IPS-18c (cell line): ENCODE data around the gene FAM20C.

Experiments
- H3K4me3 ChIP-seq: 2 replicates; pipeline ENCODE4 v1.7.0; 2013; ENCODE audit warnings: low read depth, mild to moderate bottlenecking, low read length, moderate library complexity; ENCODE audit not compliant: insufficient read depth
- H3K9me3 ChIP-seq: one replicate; pipeline ENCODE4 v1.6.1; 2013; ENCODE audit warnings: mild to moderate bottlenecking, low read length, moderate library complexity; ENCODE audit not compliant: control insufficient read depth, insufficient read depth

Gene FAM20C

DNA sequence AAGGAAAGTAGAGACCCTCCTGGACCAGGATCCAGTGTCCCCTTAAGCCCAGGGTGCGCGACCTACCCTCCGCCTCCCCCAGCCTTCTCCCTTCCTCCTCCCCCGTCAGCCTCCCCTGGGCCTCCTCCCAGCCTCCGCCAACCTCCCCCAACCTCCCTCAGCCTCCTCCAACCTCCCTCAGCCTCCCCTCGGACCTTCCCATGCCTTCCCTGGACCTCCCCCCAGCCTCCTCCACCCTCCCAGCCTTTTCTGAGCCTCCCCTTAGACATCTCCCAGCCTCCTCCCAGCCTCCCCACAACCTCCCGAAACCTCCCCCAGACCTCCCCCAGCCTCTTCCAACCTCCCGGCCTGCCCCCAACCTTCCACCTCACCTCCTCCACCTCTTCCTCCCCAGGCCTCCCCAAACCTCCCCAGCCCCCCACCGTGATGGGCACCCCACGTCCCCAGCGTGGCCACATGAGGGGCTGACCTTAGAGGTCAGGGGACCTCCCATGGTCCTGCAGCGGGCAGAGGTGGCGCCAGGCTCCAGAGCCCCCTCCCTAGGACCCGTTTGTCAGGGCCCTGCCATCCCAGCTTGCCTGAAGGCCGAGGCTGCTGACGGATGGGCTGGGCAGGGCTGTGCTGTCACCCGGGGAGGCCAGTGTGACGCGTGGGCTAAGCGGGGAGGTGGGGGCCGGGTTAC is 18.8 kb downstream of the FAM20C start:
- Histone ChIP-seq H3K9me3 (peaks cover 2% of the 10 kb centered on the region), H3K4me3 (no peak overlapping the region)

DNA sequence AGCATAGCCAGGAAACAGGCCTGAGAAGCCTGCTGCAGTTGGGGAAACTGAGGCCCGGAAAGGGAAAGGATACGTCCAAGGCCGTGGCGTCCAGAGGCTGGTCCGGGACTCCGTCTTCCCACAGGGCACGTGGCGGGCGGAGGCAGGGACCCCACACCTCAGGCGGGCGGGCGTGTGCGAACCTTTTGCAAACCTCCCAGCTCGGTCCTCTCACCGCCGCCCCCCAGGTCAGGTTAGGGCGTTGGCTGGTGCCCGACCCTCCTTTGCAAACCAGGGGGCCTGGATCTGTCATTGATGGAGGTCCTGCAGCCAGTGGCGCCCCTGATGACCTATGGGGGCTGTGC is 19.3 kb downstream of the FAM20C start:
- Histone ChIP-seq H3K9me3 (peaks cover 2% of the 10 kb centered on the region), H3K4me3 (no peak overlapping the region)

DNA sequence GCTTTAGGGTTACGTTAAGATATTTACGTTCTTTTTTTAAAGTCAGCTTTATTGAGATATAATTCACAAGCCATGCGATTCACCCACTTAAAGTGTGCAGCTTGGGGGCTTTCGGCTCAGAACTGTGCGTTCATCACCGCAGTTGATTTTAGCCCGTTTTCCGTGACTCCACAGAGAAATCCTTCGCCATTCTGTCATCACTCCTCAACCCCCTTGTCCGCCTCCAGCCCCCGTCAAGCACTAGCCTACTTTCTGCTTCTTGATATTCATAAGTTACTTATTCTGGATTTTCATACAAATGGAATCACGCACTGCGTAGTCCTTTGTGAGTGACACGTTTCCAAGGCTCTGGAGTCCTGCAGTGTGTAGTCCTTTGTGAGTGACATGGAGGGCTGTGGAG is 20.4 kb downstream of the FAM20C start:
- peaks cover 2% of the 10 kb centered on the region for H3K9me3 ChIP-seq

DNA sequence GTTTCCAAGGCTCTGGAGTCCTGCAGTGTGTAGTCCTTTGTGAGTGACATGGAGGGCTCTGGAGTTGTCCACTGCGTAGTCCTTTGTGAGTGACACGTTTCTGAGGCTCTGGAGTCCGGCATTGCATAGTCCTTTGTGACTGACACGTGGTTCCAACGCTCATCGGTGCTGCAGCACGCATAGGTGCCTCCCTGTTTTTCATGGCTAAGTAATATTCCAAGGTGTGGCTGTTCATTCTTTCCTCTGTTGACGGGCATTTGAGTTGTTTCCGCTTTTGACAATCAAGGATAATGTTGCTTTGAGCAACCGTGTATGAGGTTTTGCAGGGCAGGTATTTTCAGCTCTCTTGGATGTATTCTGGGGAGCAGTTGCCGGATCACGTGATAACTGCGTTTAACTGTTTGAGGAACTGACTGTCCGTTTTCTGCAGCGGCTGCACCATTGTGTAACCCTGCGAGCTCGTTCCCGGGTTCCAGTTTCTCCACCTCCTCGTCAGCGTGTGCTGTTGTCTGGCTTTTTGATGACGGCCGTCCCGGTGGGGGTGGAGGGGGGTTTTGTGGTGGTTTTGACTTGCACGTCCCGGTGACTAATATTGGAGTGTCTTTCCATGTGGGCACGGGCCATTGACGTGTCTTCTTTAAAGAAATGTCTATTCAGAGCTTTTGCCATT is 21.1 kb downstream of the FAM20C start:
- Histone ChIP-seq H3K9me3 (peaks cover 2% of the 10 kb centered on the region), H3K4me3 (no peak overlapping the region)

More for the DNA sequence above, 20.4 kb downstream of the FAM20C start:
- no peak overlapping the region for H3K4me3 ChIP-seq

DNA sequence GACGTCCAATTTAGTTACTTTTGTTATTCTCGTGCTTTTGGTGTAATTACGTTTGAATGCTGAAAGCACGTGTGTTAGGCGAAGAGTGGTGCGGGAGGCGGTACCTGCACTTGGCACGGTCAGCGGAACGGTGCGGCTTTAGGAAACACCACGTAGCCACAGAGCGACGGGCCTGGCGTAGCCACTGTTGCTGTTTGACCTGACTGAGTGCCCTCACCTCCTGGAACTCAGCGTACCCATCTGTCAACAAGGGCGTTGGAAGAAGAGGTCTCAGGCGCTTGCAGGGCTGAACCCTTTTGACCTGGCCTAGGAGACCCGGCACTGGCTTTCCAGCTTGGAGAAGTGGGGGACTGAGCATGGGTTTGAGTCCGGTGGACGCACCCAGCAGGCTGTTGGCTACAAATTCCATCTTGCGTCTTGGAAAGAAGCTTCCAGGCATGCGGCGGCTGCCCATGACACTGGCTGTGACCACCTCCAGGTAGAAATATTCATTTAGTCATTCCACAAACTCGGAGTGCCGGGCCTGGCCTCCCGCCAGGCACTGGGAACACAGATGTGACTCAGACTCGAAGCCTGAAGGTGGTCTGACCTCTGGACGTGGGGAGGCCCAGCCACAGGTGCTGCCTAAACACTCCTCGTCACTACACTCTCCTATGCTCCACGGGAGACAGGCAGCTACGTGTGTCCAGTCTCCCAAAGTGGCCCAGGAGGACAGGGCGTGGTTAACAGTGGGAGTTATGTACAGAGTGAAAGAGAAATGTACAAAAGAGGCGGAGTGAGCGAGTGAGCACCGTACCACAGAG is 22.2 kb downstream of the FAM20C start:
- H3K4me3 ChIP-seq = no peak overlapping the region
- peaks cover 2% of the 10 kb centered on the region for H3K9me3 ChIP-seq

DNA sequence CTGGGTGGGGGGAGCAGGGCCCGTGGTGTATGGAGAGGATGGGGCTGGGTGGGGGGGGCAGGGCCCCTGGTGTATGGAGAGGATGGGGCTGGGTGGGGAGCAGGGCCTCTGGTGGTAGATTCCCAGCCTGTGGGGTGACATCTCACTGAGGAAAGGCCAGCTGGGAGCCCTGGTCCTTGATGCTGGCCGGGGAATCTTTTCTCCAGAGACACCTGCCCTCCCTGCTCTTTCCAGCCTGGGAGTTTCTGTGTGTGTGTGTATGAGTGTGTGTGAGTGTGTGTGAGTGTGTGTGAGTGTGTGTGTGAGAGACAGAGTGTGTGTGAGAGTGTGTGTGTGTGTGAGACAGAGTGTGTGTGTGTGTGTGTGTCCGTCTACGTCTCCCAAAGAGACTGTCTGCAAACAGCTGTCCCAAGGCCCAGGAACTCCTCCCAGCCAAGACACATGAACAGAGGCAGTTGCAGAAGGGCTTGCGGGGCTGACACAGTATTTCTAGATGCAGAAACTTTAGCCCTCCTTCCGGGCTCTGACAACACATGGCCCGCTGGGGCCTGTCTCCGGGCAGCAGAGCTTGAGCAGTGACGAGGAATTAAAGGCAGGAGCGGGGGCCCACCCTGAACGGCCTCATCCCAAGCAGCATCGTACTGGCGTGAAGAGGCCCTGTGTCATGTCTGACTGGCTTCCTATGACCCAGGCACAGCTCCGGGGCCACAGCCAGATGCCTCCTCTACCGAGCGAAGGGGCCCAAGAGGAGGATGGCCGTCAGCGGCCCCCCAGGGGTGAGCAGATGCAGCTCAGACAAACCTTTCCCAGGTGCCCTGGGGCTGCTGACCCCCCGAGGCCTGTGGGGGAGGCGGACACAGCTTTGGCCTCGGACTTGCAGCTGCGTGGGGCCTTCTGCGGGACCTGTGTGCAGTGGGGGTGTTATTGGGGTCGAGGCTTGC is 24.3 kb downstream of the FAM20C start:
- Histone ChIP-seq H3K9me3 (no peaks in the 10 kb centered on the region), H3K4me3 (no peak overlapping the region)

DNA sequence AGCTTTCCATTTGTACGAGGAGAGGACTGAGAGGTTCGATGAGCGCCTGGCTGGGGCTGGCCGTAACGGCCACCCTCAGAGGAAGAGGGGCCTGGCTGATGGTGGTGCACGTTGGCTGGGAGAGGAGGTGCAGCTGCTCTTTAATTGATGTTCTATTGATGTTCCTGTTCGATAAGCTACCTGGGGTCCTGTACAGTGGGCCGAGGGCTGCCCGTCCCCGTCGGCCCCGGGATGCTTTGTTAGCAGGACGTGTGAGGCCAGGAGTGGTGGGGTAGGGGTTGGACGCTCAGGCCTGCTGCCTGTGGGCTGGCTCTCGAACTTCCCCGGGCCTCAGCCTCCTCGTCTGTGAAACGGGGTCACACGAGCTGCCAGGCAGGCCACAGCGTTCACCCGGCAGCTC is 25.4 kb downstream of the FAM20C start:
- Histone ChIP-seq H3K9me3 (no peaks in the 10 kb centered on the region), H3K4me3 (no peak overlapping the region)

DNA sequence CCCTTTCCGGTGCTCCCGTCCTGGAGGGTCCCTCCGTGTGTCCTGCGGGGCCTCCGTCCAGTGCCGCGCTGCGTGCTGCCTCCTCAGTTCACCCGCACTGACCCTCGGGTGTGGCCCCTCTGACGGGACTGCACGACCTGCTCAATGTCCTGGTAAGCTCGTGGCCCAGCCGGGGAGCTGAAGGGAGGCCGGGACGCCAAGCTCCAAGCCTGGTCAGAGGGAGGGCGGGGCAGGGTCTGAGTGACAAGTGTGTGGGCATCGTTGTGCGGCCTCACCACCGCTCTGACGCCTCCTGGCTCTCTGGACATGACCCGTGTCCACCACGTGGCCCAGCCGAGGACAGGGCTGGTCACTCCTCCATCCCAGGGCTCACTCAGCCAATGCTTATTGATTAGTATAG is 25.9 kb downstream of the FAM20C start:
- Histone ChIP-seq H3K9me3 (no peaks in the 10 kb centered on the region), H3K4me3 (no peak overlapping the region)

DNA sequence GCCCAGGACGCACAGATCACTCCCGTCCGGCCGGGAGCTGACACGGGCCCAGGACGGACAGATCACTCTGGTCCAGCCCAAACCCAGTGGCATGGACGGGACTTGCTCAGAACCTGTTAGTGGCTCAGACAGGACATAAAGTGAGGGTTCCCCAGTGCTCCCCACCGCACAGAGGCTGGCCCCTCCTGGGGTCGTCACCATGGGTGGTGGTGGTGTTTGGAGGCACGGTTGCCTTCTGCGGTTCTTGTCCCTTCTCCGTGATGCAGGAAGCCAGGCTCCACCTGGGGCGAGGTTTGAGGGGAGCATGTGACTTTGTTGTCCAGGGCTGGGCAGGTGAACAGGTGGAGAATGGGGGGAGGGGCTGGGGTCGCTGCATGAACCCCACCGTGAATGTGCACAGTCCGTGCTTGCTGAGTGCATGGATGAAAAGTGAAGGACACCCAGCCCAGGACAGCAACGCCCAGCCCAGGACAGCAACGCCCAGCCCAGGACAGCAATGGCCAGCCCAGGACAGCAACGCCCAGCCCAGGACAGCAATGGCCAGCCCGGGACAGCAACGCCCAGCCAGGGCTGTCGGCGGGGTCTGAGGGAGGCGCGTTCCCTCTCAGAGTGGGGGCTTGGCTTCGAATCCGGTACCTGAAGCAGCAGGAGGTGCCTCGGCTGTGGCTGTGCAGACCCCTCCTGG is 26.7 kb downstream of the FAM20C start:
- Histone ChIP-seq H3K9me3 (no peaks in the 10 kb centered on the region), H3K4me3 (no peak overlapping the region)

DNA sequence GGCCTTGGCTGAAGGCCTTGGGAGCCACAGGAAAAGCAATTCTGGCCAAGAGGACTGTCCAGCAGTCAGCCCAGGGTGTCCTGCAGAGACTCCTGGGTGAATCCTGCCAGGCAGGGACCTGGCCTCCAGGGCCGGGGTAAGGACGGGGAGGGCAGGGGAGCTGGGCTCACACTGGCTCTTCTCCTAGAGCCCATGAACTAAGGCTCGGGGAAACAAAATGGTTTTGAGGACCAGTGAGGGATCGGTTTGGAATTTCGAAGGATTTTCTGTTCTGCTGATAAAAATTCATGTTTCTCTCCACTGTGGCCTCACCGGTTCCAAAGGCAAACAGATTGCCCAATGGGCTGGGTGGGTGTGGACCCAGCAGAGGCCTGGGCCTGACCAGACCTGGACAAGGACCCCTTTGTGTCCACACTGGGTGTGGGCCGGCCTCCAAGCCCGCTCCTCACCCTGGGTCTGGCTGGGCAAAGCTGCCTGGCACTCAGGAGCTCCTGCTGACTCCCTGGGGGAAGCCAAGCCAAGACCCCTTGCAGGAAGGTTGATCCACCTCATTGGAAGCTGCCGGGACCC is 27.3 kb downstream of the FAM20C start:
- Histone ChIP-seq H3K4me3 (no peak overlapping the region), H3K9me3 (no peaks in the 10 kb centered on the region)

DNA sequence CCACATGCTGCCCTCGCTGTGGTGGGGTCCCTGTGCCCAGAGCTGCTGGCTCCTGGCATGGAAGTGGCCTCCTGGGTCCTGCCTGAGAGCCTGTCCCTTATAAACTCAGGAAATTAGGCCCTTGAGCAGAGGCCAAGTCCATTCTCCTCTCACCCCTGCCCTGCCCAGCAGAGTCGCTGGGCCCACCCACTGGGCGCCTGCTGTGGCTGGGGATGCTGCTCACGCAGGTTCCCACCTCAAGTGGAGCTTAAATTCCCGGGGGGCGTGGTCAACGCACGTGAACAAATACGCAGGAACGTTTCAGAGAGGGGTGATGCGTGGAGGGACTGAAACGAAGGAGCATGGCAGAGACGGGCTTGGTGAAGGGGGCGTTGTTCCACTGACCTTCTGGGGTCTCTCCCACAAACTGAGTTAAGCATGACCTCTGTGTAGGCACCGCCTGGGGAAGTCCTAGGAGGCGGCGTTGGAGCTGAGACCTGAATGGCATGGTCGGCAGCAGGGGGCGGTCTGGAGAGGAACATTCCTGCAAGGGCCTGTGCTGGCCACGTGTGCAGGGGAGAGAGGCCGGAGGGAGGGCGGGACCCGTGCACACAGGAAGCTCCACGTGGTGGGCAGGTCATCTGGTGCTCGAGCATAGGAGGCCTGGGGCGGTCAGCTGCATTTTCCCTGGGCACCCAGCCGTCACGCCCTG is 27.9 kb downstream of the FAM20C start:
- Histone ChIP-seq H3K9me3 (no peaks in the 10 kb centered on the region), H3K4me3 (no peak overlapping the region)

DNA sequence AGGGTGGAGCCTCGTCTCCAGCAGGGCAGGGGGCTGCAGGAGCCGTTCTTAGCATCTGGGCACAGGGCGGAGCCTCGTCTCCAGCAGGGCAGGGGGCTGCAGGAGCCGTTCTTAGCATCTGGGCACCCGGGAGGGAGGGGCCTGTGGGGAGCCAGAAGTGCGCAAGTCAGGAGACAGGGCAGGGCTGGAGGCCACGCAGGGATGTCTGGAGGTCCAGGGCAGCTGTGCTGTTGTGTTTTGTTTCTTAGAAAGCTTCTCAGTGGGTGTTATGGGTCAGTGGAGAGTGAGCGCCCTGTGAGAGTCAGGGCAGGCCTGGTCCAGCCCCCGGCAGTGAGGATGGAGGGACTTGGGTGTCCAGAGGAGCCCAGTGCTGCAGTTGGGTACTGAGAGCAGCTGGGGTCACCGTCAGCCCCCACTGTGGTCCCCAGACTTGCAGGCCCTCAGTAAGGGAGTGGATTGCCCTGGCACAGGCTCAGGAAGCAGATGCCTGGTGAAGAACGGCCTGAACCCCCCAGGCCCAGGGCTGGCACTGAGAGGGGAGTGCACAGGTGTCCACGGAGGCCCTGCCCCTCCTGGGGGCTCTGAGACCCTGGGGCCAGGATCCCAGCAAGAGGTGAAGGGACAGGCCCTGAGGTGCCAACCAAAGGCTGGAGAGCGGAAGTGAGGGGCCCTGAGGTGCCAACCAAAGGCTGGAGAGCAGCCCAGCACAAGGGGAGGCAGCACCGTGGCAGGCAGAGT is 29.8 kb downstream of the FAM20C start:
- Histone ChIP-seq H3K4me3 (no peak overlapping the region), H3K9me3 (no peaks in the 10 kb centered on the region)

DNA sequence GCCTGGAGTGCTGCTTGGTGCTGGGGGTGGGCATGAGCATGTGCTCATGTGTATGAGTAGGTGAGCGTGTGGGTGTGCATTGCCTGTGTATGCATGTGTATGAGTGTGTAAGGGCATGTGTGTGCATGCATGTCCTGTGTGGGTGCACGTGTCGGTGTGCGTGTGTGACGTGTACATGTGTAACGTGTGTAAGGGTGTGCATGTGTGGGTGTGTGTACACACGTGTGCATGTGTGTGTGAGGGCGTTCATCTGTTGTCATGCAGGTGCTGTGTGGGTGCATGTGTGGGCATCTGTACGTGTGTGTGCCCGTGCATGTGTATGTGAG is 30.3 kb downstream of the FAM20C start:
- no peak overlapping the region for H3K4me3 ChIP-seq

DNA sequence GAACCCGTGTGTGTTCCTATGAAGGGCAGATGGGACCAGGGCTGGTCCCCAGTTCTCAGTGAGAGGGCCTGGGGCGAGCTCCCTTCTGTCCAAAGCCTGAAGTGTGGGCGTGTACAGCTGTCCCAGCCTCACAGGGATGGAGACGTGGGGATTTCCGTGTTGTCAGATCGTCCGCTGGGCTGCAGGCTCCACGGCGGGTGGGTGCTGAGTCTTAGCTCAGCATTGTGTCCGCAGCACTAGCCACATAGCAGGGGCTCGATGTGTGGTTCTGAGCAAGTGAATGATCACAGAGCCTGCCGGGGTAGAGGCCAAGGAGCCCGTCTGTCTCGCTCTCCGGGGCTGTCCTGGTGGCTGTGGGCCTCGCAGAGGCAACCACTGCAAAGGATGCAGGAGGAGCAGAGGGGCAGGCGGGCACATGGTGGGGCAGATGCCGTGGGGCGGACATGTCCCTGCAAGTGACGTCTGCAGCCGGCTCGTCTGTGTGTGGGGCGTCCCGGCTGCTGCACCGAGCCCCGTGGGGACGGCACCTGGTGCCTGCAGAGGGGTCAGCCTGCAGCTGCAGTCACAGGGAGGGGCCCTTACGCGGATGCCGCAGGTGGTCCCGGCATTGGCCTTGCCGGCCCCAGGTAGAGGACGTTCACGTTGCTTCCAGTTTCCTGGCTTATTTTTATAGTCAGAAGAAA is 30.9 kb downstream of the FAM20C start:
- H3K4me3 ChIP-seq = no peak overlapping the region
- H3K9me3 ChIP-seq = no peaks in the 10 kb centered on the region

More for the DNA sequence above, 30.3 kb downstream of the FAM20C start:
- H3K9me3 ChIP-seq = no peaks in the 10 kb centered on the region

DNA sequence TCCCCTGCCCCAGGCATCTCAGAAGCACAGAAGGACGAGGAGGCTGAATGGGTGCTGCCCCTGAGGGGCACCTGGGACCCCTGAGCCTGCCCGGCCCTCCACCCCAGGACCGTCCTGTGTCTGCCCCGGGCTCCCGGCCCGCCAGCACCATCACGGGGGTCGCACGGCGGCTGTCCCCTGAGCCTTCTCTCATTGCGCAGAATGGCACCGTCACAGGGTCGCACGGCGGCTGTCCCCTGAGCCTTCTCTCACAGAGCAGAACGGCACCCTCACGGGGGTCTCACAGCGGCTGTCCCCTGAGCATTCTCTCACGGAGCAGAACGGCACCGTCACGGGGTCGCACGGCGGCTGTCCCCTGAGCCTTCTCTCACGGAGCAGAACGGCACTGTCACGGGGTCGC is 31.5 kb downstream of the FAM20C start:
- Histone ChIP-seq H3K9me3 (no peaks in the 10 kb centered on the region), H3K4me3 (no peak overlapping the region)
